Activated CD8-positive, alpha-beta memory T cell treated with anti-CD3 and anti-CD28 coated beads, Interleukin-2, amount 50 U/mL, for 24 hours (primary cell): ENCODE results near the gene ADPRM.
A peak's percentile ranks its signal among the peaks of the same experiment; 100 is the strongest.
"Not testable (repeated sequence)": the region's sequence is repeated elsewhere in the genome, so short reads cannot be mapped to it uniquely, and the experiment has no call there.

Source experiments
- DNase-seq: peaks from one replicate; pipeline ENCODE4 v3.0.0-alpha.2; 2020; ENCODE audit errors: extremely low read depth

Gene ADPRM, protein sequence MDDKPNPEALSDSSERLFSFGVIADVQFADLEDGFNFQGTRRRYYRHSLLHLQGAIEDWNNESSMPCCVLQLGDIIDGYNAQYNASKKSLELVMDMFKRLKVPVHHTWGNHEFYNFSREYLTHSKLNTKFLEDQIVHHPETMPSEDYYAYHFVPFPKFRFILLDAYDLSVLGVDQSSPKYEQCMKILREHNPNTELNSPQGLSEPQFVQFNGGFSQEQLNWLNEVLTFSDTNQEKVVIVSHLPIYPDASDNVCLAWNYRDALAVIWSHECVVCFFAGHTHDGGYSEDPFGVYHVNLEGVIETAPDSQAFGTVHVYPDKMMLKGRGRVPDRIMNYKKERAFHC

DNA sequence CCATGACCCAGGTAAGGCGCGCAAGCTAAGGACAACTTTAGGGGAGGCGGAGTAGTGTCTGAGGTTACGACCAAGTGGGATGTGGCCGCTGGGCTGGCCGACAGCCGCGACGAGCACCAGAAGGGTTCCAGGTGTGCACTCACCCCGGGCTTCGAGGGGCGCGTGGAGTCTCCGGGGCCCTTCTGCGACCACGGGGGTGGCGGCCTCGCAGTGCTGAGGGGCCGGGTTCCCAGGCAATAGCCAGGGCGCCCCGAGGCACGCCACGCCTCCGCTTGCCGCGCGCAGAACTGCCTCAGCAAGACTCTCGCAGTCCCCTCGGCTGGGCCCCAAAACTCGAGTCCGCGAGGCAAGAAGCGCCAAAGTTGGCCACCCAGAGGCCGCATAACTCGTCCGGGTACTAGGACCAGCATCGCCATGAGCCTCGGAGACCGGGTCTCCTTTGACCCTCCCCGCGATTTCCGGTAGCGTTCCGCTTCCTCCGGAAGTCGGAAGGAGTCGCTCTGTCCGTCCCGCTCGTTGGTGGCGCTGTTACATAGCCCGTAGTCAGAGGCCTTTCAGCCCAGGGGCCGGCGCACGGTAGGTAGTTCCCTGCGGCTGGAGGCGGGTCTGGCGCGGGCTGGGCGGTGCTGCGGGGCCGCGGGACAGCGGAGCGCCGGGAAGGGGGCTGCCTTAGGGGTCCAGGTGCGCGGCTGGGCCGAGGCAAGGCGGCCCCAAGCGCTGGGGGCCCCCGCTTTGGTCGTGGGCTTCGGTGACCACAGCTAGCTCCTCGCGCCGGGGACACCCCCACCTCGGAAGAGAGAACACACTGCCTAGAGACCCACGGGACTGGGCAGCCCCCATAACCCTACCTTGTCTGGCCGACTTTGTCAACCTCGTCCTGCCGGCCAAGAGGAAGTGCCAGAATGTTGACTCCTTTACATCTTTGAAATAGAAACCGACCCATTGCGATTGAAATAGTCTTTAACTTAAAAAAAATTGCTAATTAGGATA, at the start of gene ADPRM, which contains the start of gene SCO1:
TSS of gene ADPRM (plus strand) at position 503 of the 990 bp plus-strand sequence. CDS start 7,333 bp downstream, outside the sequence.
TSS of gene SCO1 (minus strand) at position 442 of the 990 bp plus-strand sequence. CDS start at position 416, 26 bp downstream.
- peak; percentile 83 for DNase-seq

DNA sequence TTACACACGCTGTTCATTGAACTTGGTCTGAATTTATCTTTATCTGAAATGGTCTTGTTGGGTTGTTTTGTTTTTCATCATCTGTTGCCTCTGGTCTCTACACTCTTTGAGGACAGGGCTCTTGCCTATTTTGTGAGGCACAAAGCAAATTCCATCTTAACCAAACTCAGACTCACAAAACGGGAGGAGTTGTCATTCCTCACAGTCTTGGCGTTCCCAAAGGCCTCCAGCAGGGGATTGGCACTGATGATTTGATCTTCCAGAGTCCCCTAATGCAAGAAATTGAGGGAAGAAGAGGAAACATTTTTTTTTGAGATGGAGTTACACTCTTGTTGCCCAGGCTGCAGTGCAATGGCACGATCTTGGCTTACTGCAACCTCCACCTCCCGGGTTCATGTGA, 49.0 kb upstream of the ADPRM start:
- no peak for DNase-seq

DNA sequence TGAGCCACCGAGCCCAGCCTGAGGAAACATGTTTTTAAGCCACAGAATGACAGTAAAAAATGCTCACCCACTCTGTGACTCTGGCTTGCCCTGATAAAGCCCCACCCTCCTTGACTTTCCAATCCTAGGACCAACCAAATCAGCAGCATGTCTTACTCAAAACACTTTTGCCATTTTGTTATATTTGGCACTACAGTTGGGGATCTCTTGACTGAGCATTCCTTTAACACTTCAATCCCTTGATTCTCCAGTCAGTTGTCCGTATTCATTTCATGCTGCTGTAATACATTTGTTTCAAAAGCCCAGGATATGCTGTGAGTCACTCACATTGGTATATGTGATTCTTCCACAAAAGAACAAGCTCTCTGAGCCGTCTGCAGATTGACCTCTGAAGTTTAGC, 48.4 kb upstream of the ADPRM start:
- DNase-seq, result no peak

DNA sequence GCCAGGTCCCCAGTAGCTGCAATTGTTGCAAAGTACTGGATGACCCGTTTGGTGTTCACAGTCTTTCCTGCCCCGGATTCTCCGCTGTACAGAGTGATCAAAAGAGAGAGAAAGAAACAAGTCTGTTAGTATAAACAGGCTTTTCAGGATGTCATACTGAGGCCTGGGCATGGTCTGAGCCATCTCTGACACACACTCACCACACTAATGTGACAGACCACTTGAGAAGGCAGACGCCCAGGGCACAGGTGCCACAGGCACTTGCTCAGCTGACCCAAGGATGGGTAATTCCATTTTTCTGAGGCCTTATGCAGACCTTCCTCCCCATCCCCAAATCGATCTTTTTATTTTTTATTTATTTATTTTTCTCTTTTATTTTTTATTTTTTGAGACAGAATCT, 47.8 kb upstream of the ADPRM start:
- no peak for DNase-seq

DNA sequence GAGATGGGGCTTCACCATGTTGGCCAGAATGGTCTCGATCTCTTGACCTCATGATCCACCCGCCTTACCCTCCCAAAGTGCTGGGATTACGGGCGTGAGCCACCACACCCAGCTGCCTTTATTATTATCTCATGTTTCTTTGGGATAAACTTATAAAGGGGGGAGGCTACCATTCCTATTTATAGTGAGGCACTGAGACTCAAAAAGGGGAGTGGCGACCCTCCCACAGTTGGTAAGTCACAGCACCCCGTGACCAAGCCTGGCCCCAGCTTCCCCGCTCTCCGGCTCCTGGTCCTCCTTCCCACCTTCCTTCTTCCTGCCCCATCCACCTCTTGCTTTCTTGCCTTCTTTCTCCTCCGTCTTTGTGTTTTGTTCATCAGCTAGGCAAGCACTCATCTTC, 45.5 kb upstream of the ADPRM start:
- DNase-seq, result no peak

DNA sequence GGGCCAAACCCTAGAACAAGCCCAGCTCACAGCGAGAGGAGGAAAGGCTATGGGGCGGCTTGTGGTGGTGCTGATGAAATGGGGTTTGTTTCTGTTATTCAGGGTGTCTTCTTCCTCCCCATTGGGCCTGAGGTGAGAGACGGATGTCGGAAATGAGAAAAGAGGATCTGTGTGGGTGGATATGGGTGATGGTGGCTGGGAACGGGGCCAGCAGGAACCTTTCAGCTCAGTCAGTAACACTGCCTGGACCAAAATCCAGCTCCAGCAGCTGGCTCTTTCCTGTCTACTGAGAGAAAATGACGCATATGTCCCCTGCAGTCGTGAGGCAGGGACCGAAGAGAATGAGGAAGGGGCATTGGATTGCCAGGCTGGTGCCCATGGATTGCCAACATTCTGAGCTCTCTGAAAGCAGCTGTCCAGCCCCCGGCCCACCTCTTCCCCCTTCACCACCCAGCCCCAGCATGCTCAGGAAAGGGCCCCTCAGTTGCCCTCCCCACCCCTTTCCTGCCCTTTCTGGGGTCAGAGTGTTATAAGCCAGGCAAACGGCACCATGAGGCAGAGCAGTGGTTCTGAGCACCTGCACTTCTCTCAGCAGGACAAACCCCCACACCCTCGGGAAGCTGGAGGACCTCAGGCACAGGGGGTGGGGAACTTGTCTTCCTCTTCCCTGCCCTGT, 44.3 kb upstream of the ADPRM start:
- DNase-seq, result no peak

DNA sequence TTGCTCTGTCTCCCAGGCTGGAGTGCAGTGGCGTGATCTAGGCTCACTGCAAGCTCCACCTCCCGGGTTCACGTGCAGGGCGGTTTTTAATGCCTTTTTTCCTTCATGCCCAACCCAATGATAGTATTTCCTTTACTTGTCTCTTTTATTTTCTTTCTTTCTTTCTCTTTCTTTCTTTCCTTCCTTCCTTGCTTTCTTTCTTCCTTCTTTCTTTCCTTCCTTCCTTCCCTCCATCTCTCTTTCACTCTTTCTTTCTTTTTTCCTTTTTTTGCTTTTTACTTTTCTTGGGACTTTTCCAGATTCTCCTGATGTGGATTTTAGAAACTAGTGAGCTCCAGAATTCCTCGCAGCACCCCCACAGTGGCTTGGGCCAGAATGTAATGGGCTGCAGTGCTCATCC, 43.4 kb upstream of the ADPRM start:
- no peak for DNase-seq

DNA sequence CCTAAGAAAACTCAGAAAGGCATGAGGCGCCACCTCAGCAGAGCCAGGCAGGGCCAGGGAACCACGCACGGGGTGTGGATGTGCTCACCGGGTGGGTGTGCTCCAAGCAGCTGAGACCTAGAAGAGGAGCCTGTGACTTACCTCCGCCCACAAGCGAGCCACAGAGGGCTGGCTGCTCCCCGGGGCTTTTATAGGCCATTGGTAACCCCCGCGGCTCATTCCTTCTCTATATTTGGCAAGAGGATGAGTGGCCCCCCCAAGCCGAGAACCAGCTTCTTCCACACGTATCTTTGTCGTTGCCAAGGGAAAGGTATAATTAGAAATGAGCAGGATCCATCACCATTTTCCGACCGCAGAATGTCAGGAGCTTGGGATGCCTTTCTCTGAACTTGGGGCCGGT, 40.2 kb upstream of the ADPRM start, which contains the start of gene MYH3:
TSS of gene MYH3 (minus strand) at position 162 of the 400 bp plus-strand sequence. CDS start 2,245 bp downstream, outside the sequence.
- no peak for DNase-seq

DNA sequence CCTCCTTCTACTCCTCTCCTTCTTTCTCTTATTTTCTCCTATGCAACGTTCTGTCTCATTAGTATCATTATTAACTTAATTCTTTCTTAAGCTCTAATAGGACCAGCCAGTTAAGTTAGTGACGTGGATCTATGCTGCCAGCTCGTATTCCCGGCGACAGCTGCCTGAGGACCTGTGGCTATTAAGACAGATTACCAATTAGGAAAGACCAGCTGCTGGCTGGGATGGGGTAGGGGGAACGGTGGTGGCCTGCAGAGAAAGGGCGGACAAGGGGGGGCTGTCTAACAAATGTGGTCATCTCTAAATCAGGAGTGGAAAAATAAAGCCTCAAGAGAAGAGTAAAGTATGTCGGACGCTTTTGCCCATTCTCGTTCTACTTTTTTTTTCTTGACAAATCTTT, 39.5 kb upstream of the ADPRM start:
- no peak for DNase-seq

DNA sequence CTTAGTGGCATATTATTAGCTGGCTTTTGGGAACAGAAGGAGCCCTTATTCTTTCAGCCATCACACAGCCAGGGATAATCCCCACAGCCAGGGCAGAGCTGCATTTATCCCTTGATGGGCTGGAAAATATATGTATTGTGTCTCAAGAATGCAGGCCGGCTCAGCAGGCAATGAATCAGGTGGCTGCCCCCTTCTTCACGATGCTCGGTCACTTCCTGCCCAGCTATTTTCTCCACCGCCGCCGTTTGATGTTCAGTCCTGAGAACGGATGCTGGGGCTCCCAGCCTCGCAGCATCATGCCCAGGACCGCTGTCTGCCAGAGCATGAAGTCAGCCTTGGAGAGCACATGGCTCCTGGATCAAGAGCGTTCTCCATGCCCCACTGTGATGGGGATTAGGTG, 36.0 kb upstream of the ADPRM start:
- DNase-seq, result no peak

DNA sequence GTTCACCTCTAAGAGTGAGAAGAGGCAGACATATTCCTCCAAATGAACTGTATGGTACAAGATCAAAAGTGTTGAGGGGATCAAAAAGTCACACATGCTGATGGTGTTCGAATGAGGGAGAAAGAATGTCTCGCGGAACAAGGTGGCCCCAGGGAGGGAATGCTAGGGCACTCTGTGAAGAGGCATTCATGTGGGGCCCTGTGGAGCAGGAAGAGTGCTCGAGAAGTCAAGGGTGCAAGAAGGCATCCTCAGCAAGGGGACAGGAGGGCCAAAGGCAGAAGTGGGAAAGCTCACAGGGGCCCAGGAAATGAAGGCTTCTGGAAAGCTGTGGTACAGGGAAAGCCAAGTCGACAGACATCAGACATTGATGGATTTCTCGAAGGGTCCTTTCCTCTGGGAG, 34.2 kb upstream of the ADPRM start:
- no peak for DNase-seq

DNA sequence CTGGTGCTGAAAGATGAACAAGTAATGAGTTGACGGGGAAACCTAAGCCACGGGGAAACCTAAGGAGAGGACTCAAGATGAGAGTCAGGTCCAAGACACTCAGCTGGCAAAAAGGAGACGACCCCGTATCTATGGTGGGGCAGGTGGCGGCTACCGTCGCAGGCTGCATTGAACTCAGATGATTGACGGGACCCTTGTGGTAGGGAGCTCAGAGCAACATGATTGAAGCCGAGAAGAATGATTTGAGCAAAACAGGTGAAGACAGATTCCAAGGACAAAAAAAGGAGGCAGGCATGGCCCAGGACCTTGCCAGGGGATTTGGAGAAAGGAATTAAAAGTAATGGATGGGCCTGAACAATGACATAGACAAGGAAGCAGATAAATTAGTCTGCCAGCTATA, 32.8 kb upstream of the ADPRM start:
- no peak for DNase-seq

DNA sequence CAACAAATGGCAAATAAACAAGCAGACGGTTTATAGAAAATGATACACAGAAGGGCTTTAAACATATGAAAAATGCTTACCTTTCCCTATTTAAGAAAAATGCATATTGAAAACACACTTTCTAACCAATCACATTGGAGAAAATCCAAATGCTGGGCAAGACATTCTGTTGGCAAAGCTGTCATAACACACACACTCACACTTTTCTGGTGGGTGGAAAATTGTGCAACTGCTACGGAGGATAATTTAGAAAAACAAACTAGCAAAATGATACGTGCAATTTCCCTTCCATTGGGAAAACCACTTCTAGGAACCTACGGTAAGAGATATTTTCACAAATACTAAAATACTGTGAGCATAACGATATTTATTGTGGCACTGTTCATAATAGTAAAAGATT, 30.5 kb upstream of the ADPRM start:
- DNase-seq, result no peak

DNA sequence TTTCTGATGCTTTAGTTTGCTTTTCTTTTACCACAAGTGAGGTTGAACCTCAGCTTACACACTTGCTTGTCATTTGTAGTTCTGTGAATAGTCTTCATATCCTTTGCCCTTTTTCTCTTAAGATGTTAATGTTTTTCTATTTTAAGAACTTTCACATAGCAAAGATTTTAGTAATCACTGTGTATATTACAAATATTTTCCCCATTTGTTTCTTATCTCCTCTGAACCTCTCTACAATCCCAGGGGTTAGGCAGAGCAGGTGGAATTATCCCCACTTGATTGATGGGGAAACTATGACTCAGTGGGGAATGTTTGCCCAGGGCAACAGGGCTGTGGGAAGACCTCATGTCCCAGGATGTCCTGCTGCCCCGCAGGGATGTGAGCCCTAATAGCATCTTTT, 28.6 kb upstream of the ADPRM start:
- no peak for DNase-seq

DNA sequence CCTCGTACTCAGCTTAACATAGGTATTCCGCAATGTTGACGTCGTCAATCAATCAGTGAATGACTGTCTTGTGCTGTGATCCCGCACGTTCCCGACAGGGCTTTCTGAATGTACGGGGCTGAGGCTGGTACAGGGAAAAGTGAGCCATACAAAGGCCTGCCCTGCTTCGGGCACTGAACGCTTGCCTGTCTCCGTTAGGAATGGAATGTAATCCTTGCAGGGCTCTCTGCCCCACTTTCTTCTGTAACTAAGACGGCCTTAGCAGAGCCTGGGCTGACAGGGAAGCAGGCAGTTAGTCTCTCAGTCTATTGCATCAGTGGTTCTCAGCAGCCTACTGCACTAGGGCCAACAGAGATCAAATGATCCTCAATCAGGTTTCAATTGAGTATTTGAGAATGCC, 24.1 kb upstream of the ADPRM start:
- DNase-seq, result no peak

DNA sequence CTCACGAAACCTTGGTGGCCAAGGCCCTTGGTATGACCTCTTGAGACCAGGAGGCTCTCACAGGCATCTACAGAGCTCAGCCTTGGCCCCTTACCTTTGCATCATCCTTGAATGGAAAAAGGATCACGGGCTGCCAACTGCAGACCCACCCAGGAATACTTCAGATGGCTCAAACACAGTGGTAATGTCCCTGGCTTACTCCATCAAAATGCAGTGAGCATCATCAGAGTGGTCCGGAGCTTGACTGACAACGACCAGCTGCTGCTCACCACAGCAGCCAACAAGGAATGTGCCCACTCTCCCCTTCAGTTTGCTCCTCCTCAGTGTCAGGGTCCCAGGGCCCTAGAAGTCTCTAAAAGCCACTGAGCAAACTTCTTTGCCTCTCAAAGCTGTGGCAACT, 22.7 kb upstream of the ADPRM start:
- no peak for DNase-seq

DNA sequence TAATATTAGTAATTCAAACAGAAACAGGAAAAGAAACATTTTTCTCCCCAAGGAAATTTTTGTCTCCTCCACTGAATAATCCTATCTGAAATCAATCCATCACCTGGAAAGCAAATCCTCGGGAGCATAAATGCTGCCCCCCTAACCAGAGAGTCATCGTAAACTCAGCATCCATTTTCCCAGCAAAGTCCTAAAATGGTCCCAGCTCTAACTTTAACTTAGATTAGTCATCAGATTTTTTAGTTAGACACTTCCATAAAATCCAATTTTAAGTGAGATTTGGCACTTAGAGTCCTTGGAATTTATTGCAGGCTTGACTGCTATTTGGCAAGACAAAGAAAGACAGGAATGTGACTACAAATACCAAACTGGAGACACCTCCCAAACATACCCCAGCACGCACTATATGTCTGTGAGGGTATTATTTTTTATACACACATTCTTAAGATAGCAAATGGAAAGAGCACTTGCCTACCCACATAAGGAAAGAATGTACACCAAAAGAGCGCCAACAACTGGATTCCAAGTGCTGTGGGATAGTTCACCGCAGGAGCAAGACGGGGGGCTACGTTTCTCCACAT, 15.4 kb upstream of the ADPRM start:
- DNase-seq, result no peak

DNA sequence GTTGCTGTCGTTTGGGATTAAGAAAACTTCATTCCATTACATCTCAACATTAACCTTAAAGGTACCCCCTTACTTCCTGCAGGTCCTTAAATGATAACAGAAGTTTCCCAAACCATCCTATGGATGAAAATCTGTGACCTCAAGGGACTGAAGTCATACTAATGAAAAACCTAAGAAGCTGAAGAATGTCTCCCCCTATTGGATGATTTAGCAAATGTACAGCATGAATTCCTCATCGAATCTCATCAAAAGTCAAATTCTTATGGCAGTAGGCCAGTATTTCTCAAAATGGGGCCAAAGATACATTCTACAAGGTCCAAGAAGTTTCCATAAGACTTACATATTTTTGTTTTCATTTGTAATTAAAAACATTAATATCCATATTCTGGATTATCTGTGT, 13.5 kb upstream of the ADPRM start:
- DNase-seq, result no peak

DNA sequence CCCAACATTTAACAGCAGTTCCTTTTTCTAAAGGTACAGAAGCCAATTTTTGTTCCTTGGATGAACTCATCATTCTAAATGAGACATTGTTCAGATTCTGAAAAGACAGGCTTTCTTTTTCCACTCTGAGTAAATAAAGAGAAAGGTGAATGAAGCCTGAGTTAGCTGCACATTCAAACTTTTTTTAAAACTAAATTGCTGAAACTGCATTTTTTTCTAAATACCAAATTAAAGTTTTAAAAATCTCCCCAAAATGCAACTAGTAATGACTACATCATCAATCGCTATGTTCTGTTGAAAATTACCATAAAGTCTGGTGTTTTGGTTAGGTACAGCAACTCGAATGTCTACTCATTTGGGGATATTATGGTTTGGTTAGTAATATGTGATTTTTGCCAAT, 9.9 kb upstream of the ADPRM start:
- no peak for DNase-seq

DNA sequence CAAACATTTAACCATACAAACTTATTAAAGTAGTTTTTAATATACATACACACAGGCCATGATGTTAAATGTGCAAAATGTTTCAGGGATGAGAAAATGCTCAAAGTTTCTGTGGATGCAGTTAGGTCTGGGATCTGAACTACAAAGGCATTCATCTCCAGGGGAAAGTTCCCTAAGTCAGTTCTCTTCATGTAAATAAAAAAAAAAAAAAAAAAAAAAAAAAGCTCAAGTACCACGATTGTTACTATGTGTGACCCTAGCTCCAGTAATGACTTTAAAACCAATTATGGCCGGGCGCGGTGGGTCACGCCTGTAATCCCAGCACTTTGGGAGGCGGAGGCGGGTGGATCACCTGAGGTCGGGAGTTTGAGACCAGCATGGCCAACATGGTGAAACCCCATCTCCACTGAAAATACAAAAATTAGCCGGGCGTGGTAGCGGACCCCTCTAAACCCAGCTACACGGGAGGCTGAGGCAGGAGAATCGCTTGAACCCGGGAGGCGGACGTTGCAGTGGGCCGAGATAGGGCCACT, 1.5 kb upstream of the ADPRM start:
- DNase-seq, result not testable (repeated sequence)

DNA sequence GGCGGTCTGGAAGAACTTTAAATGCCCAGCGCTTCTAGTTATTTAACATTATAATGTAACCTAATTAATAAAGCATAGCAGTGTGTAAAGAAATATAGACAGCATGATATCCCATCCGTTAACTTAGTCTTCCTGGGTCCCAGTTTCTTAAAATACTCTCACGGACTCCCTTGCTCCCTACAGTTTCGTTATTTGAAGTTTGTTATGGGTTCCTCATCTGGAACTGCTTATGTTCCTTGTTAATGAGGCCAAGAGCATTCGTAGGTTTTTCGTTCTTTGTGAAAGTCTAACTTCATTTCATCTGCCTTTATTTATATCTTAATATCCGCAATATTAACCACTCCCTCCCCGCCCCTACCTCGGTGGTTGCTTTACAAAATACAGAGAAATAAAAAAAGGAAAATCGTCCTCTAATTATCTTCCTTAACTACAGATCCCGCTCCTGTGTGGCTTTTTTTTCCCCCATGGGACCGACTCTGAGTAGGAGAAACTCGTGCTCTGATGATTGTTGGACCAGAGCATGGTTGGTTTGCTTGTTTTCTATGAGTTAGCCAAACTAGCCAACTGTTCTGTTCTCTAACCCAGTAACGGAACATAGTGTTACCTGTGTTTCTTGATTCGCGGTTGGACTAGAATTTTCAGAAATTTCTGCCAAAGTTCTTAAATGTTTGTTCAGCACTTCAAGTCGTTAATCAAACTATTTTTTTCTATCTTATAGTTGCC, 863 bp downstream of the ADPRM start:
- no peak for DNase-seq
